Fibroblast of skin of back (primary cell): Measurements from ENCODE around the gene CYP20A1. TPM values are rescaled to one million over a fixed set of nuclear protein-coding genes. Genes with fewer than 3 reads are reported as not detected.
"Not testable (repeated sequence)": the region's sequence is repeated elsewhere in the genome, so short reads cannot be mapped to it uniquely, and the experiment has no call there.

ENCODE experiments used
- DNase-seq: peaks from one replicate; pipeline ENCODE4 v3.0.0-alpha.2; 2013
- polyA plus RNA-seq, 2 experiments: library from polyadenylated mRNA; unstranded; fragments of 120-200 nt; gene quantifications; one replicate each; pipeline ENCODE4 v1.2.1, GENCODE V29; 2013; ENCODE audit not compliant: insufficient read length in 2 of 2

Gene CYP20A1, protein sequence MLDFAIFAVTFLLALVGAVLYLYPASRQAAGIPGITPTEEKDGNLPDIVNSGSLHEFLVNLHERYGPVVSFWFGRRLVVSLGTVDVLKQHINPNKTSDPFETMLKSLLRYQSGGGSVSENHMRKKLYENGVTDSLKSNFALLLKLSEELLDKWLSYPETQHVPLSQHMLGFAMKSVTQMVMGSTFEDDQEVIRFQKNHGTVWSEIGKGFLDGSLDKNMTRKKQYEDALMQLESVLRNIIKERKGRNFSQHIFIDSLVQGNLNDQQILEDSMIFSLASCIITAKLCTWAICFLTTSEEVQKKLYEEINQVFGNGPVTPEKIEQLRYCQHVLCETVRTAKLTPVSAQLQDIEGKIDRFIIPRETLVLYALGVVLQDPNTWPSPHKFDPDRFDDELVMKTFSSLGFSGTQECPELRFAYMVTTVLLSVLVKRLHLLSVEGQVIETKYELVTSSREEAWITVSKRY
- polyA plus RNA-seq (2013, experiment 1 of 2; ENCODE audit: insufficient read length) = 10.1 TPM
- polyA plus RNA-seq (2013, experiment 2 of 2; ENCODE audit: insufficient read length) = 8.8 TPM

DNA sequence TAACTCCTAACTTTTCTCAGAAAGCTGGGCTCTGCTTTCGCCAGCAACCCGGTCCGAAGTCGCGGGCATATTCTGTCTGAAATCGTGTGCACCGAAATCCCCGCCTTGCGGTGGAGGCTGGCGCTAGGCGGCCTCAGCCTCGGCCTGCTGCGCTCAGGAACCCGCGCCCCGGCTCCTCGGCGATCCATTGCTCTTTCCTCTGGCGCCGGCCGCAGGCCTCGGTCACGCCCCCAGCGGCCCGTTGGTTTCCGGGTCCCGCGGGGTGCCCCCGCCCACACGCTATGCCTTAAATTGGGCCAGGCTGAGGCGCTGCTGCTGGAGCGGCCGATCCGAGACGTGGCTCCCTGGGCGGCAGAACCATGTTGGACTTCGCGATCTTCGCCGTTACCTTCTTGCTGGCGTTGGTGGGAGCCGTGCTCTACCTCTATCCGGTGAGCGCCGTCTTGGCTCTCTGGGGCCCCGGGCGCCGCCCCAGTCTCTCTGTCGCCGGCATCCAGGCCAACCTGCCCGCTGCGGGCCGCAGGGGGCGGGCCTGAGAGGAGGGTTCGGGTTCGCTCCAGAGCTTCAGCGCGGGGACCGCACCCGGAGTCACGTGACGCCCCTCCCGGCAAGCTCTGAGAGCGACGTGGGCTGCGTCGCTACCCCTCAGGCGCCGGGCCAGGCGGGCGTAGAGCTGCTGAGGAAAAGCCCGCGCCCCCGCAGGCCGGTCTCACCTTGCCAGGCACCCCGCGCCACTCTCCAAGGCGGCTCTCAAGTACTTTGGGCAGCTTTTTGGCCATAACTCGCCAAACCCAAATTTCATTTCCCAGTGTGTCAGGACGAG lies at the start of gene CYP20A1:
CYP20A1 (plus strand) TSS at position 315 of the 823 bp plus-strand sequence; CDS start at position 360, 45 bp downstream.
- peak; percentile 96 for DNase-seq

DNA sequence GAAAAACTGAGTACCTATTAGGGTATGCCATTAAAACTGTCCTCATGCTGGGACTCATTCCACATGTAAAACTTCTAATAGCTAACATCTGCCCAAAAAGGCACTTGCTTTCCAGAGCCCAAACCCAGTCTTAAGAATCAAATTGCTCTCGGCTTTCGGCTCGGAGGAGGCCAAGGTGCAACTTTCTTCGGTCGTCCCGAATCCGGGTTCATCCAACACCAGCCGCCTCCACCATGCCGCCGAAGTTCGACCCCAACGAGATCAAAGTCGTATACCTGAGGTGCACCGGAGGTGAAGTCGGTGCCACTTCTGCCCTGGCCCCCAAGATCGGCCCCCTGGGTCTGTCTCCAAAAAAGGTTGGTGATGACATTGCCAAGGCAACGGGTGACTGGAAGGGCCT lies 48.3 kb upstream of the CYP20A1 start:
- not testable (repeated sequence) for DNase-seq

DNA sequence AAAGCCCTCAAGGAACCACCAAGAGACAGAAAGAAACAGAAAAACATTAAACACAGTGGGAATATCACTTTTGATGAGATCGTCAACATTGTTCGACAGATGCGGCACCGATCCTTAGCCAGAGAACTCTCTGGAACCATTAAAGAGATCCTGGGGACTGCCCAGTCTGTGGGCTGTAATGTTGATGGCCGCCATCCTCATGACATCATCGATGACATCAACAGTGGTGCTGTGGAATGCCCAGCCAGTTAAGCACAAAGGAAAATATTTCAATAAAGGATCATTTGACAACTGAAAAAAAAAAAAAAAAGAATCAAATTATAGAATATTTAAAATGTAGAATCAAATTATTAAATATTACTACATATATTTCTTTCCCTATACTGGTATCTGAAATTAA lies 47.8 kb upstream of the CYP20A1 start:
- not testable (repeated sequence) for DNase-seq

DNA sequence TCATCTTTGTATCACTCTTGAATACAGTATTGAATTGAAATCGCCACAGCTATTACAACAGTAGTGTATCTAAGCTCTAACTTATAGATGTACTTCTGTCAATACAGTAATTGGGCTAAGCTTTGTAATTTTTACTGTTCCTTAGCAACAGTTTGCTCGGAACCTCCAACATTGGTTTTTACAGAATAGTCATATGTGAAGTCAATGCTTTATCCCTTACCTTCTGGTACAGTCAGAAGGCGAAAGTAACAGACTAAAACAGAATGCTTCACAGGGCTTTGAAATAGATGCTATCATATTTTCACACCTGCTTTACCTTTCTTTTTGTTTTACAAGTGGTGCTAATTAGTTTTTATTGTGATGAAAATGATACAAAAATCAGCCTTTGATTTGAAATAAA lies 46.9 kb upstream of the CYP20A1 start:
- DNase-seq = no peak

DNA sequence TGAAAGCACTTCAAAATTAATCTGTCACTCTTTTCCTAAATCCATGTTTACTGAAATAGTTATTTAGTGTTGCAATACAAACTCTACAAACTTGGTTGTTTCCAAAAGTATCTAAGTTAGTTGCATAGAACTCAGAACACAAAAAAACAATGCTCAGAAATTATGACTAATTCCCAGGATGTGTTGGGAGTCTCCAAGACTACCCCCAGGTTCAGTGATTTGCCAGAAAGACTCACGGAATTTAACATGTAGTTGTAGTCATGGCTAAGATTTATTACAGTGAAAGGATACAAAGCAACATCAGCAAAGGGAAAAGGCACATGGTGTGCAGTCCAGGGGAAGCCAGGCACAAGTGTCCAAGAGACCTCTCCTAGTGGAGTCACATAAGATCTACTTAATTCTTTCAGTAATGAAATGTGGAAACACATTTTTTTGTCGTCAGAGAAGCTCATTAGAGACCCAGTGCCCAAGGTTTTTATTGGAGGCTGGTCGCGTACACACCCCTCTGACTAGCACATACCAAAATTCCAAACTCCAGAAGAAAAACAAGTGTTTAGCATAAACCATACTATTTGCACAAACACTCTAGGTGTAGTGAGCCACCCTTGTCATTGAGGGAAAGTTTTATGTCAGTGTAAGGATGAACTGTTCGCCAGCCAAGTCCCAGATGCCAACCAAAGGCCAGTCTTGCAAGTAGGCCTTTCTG lies 43.3 kb upstream of the CYP20A1 start:
- no peak for DNase-seq

DNA sequence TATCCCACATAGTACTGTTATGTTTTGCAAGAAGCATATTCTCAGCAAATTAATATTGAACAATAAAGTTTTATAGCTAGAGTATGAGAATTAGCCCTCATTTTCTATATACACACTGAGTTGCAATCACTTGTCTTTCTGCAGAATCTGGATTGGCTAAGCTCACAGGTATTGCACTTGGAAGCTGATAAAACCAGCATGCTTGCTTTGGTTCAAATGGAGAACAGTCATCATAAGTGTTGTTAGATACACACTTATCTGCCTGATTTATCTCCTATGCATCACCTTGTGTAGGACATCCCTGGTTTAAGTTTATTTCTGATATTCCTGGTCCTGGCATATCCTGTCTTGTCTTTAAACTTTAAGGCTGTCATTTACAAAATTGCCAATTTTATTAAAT lies 38.0 kb upstream of the CYP20A1 start:
- no peak for DNase-seq

DNA sequence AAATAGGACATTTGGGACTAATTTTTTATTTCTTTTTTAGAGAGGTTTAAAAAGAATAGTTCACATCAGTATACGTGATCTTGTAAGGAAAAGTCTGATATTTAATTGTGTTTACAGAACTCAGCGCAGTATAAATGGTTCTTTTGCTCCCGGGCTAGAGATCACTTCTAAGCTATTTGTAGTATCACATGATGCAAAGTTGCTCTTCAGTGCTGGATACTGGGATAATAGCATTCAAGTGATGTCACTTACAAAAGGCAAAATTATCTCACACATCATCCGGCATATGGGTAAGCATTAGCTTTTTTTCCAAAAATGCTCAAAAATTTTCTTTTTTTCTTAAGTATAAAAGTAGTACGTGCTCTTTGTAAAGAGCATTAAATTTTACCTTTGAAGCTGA lies 37.4 kb upstream of the CYP20A1 start:
- no peak for DNase-seq

DNA sequence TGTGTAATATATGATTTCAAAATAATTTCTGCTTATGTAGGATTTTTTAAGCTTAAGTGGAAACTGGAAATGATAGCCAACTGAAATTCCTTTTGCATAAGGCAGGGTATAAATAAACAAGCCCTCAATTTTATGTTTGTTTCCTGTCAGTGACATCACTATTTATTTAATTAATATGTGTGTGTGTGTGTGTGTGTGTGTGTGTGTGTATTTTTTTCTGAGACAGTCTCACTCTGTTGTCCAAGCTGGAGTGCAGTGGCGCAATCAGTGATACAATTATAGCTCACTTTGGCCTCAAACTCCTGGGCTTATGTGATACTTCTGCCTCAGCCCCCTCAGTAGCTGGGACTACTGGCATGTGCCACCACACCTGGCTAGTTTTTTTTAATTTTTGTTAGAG lies 29.3 kb upstream of the CYP20A1 start:
- DNase-seq = no peak

DNA sequence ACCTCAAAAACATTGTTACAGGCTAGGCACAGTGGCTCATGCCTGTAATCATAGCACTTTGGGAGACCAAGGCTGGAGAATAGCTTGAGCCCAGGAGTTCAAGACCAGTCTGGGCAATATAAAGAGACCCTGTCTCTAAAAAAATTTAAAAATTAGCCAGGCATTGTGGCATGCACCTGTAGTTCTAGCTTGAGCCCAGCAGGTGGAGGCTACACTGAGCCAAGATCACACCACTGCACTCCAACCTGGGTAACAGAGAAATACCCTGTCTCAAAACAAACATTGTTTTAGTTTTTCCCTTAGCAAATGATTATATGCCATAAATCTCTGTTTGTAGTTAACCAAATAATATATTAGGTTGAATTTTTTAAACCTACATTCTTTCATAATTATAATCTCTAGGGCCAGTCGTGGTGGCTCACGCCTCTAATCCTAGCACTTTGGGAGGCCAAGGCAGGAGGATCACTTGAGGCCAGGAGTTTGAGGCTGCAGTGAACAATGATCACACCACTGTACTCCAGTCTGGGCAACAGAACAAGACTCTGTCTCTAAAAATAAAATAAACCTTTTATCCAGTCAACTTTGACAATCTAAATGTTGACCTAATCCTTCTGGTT lies 13.3 kb upstream of the CYP20A1 start:
- DNase-seq = peak; percentile 10

DNA sequence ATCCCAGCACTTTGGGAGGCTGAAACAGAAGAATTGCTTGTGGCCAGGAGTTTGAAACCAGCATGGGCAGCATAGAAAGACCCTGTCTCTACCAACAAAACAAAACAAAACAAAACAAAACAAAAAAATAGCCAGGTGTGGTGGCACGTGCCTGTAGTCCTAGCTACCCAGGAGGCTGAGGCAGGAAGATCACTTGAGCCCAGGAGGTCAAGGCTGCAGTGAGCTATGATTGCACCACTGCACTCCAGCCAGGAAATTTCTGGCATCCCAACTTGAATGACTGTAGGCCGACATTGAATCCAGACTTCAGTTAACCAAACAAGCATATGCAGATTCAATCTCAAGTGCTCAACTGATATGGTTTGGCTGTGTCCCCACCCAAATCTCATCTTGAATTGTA lies 9.1 kb upstream of the CYP20A1 start:
- DNase-seq = not testable (repeated sequence)

DNA sequence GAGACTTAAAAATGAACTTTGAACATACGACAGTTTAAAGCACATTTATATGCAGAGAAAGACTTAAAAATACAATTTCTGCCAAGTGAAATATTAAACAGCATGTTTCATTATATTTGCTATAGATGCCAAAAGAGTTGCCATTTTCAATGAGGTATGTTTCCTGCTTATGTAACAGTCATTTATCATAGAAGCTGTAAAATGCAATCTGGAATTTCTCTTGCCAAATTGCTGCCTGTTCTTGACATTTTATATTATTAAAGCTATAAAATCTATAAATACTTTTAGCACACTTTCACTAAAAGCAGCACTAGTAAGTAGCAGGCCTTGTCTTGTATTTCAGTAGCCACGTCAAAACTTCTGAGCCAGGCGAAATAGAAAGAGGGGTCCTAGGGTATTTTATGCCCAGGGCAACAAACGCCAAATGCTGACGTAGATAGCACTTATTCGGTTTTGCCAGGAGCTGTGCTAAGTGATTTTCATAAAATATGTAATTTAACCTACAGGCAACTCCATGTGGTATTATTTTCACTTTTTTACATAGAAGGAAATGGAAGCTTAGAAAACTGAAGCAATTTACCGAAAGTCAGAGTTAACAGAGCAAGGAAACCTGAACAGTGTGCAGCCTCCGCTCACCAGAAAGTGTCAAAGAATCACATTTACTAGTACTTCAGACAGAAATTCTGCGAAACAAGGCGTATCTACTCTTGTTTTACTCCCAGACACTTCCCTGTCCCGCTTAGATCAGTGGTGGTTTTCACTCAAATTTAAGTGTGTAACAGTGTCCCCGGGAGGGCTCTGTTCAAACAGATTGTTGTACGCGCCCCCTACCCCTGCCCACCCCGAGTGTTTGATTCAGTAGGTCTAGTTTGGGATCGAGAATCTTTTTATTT lies 1.2 kb upstream of the CYP20A1 start:
- DNase-seq = no peak

DNA sequence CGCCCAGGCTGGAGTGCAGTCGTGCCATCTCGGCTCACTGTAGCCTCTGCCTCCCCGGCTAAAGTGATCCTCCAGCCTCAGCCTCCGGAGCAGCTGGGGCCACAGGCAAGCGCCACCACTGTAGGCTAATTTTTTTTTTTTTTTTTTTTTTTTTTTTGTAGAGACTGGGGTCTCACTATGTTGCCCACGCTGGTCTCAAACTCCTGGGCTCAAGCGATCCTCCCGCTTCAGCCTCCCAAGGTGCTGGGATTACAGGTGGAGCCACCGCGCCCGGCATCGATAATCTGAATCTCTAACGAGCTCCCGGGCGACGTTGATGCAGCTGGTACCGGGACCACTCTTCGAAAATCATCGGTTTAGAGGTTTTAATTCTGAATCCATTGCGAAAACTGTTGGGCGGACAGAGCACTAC lies 520 bp upstream of the CYP20A1 start:
- DNase-seq = no peak

DNA sequence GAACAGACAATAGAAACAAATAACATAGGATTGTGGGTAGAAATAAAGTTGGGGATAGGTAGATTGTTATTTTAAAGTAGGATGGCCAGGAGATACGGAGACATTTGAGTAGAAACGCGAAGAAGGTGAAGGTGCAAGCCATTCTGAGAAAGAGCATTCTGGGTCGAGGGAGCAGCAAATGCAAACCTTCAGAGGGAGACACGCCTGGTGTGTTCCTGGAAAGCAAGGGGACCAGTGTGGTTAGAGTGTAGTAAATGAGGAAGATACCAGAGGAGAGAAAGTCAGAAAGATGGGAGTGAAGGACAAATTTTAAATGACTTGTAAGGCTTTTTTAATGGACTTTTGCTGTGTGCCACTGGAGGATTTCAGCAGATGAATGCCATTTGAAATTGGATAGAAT lies 1.7 kb downstream of the CYP20A1 start:
- DNase-seq = no peak

DNA sequence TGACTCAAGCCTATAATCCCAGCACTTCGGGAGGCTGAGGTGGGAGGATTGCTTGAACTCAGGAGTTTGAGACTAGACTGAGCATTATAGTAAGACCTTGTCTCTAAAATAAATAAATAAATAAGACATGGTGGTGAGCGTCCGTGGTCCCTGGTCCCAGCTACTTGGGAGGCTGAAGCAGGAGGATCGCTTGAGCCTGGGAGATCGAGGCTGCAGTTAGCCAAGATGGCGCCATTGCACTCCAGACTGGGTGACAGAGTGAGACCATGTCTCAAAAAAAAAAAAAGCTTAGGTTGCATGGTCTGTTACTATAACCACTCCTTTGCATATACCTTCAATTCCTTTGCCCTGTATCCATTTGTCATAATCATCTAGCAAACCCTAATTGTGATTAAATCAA lies 3.7 kb downstream of the CYP20A1 start:
- DNase-seq = no peak

DNA sequence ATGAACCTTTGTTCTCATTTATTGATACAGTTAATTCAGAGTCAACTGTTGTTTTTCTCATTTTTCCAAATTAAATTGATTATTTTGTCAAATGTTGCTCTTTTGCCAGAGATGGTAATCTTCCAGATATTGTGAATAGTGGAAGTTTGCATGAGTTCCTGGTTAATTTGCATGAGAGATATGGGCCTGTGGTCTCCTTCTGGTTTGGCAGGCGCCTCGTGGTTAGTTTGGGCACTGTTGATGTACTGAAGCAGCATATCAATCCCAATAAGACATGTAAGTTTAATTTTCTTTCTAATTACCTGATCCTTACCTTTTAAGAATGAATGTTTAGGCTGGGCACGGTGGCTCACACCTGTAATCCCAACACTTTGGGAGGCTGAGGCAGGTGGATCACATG lies 7.8 kb downstream of the CYP20A1 start:
- DNase-seq = no peak

DNA sequence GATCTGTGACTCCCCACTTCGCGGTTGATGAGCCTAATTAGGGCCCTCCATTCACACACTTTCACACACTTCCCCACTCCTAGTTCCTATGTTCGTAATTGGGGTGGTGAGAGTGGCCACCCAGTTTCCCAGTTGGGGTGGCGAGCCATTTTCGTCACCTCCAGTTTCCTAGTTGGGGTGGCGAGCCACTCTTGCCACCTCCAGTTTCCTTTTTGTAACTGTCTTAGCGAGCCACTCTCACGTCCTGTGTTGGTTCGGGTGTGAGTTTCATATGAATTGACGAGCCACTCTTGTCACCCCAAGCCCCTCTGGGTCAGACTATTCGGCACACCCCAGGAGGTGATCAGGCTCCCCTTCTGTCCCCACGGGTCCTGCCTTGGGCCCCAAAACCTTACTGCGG lies 14.0 kb downstream of the CYP20A1 start:
- no peak for DNase-seq

DNA sequence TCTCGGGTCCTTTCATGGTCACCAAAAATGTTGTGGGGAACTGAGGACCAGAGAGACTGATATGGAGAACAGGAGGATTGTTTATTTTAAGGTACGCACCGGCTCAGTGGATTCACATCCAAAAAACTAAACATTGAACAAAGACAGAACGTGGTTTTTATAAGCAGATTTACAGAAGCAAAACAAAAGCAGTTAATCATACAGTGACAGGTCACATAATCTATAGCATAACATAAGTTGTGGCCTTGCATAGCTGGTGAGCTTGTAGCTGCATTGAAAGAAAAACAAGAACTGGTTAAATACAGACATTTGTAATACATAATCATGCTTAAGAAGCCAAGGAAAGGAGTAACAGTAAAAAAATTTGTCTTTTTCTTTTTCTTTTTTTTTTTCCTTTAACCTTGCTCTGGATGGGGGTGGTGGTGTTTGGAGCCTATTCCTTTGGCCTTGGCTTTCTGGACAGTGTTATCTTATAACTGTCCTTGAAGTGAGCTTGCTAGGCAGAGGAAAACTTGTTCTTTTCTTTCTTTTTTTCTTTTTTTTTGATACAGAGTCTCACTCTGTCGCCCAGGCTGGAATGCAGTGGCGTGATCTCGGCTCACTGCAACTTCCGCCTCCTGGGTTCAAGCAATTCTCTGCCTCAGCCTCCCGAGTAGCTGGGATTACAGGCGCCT lies 14.7 kb downstream of the CYP20A1 start:
- not testable (repeated sequence) for DNase-seq

DNA sequence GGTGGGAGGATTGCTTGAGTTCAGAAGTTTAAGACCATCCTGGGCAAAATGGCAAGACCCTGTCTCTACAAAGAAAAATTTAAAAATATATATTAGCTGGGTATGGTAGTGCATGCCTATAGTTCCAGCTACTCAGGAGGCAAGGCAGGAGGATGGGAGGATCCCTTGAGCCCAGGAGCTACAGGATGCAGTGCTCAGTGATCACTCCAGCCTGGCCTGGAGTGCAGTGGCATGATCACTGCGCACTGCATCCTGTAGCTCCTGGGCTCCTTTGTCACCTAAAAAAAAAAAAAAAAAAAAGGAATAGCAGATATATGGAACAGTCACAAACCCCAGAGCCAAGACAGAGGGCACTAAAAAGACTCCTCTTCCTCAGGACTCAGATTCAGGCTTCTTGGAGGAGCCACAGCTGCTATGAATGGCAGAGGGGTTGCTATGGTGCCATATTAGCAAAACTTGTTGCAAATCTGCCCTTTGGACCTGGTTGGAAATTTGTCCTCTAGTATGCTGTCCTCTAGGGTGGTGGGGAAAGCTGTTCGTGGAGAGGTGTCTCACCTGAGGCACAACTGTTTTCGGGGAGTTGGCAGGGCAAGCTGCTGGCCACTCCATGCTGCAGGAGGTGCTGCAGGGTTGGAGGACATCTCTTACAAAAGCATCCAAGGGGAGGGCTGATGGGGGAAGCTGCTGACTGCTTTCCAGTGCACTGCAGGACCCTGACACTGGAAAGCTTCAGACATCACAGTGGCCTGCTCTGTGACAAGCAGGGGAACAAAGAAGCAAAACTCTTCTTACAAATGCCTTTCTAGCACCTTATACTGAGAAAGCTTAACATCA lies 22.7 kb downstream of the CYP20A1 start:
- DNase-seq = no peak

DNA sequence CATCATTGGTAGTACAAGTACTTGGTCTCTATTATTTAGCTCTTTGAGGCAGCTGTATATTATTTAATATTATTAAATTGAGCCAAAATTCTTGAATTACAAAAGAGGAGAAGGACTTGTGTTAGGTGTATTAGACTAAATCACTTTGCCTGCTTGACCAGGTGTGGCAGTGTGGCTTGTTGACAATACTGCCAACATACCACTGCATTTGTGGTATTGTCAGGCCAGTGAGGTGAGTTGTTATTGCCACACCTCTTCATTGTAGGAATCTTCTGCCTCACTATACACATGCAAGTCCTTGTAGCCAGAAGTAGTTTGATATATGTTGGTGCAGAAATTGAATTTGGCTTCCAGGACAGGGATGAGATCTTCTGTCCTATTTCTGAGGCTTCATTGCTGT lies 40.5 kb downstream of the CYP20A1 start:
- no peak for DNase-seq
